H1 (cell line): ENCODE data around the gene PIK3R1. TPM values are rescaled to one million over a fixed set of nuclear protein-coding genes. Genes with fewer than 3 reads are reported as not detected.

Experiments
- CTCF ChIA-PET: fragments of 300-600 bp; sonication (Branson Sonifier 250); formaldehyde crosslinking; loops from one replicate; lab custom pipeline; 2021; ENCODE audit not compliant: partially characterized antibody; lab: Charles Lee
- POLR2A ChIA-PET: fragments of 300-600 bp; sonication (Branson Sonifier 250); formaldehyde crosslinking; loops from one replicate; lab custom pipeline; 2021; ENCODE audit warnings: inconsistent platforms; ENCODE audit not compliant: partially characterized antibody; lab: Charles Lee
- DNase-seq, 2 experiments: peaks; one replicate each; pipeline versions ENCODE4 v3.0.0 to v3.0.0-alpha.2; 2010 to 2022; ENCODE audit warnings: low spot score in 2 of 2, low read depth in 1 of 2, mixed read lengths in 1 of 2
- FAIRE-seq: peaks from 2 replicates; lab custom pipeline; 2011; peaks lifted over from hg19 to GRCh38; lab: Jason Lieb, UNC
- H2AFZ ChIP-seq: 2 replicates; pipeline ENCODE4 v1.8.1; 2012; ENCODE audit warnings: low read length, inconsistent platforms
- H2AK5ac ChIP-seq: 2 replicates; pipeline ENCODE4 v1.6.1; 2013; ENCODE audit warnings: low read depth, low read length
- H2BK120ac ChIP-seq: replicated peaks from 2 replicates; pipeline ENCODE3; 2013; ENCODE audit warnings: low read depth, low read length, inconsistent platforms
- H2BK12ac ChIP-seq: 2 replicates; pipeline ENCODE4 v1.6.1; 2013; ENCODE audit warnings: low read depth, low read length
- H2BK15ac ChIP-seq: 2 replicates; pipeline ENCODE4 v1.6.1; 2013; ENCODE audit warnings: low read length
- H2BK20ac ChIP-seq: 2 replicates; pipeline ENCODE4 v1.6.1; 2013; ENCODE audit warnings: low read length
- H2BK5ac ChIP-seq: 2 replicates; pipeline ENCODE4 v1.6.1; 2013; ENCODE audit warnings: low read depth, low read length
- H3K14ac ChIP-seq: 2 replicates; pipeline ENCODE4 v1.6.1; 2013; ENCODE audit warnings: inconsistent platforms; ENCODE audit not compliant: insufficient read length
- H3K18ac ChIP-seq: 2 replicates; pipeline ENCODE4 v1.6.1; 2013; ENCODE audit warnings: low read length; ENCODE audit errors: extremely low read depth
- H3K23ac ChIP-seq: 2 replicates; pipeline ENCODE4 v1.6.1; 2013; ENCODE audit warnings: inconsistent platforms; ENCODE audit not compliant: insufficient read length
- H3K23me2 ChIP-seq: 2 replicates; pipeline ENCODE4 v1.6.1; 2013; ENCODE audit warnings: low read depth, low read length
- H3K27ac ChIP-seq: 2 replicates; pipeline ENCODE4 v1.6.1; 2011; ENCODE audit warnings: low read depth, low read length, inconsistent platforms
- H3K27me3 ChIP-seq, 4 experiments: replicated peaks in 1 of 4; 1 replicate in 1 of 4; 2 replicates in 3 of 4; pipeline versions ENCODE4 v1.6.1 to v1.8.1; 2011 to 2013; ENCODE audit warnings: low read length in 3 of 4, mild to moderate bottlenecking in 3 of 4, inconsistent platforms in 2 of 4, mixed read lengths in 2 of 4, moderate library complexity in 1 of 4; ENCODE audit not compliant: control insufficient read depth in 3 of 4, insufficient read depth in 3 of 4; ENCODE audit errors: extremely low read depth in 1 of 4
- H3K36me3 ChIP-seq, 4 experiments: 2 replicates each; pipeline versions ENCODE4 v1.6.1 to v1.8.1; 2011 to 2013; ENCODE audit warnings: mild to moderate bottlenecking in 4 of 4, low read length in 3 of 4, moderate library complexity in 2 of 4, control low read depth in 1 of 4, inconsistent platforms in 1 of 4; ENCODE audit not compliant: insufficient read depth in 4 of 4, control insufficient read depth in 2 of 4
- H3K4ac ChIP-seq: replicated peaks from 2 replicates; pipeline ENCODE3; 2013; ENCODE audit warnings: low read length, low read depth, mixed read lengths, inconsistent platforms; ENCODE audit not compliant: insufficient read length
- H3K4me1 ChIP-seq, 4 experiments: replicated peaks in 1 of 4; 1 replicate in 1 of 4; 2 replicates in 3 of 4; pipeline versions ENCODE4 v1.6.1 to v1.8.1; 2011 to 2013; ENCODE audit warnings: low read length in 3 of 4, inconsistent platforms in 2 of 4, mixed read lengths in 1 of 4; ENCODE audit not compliant: insufficient read depth in 4 of 4, control insufficient read depth in 3 of 4
- H3K4me2 ChIP-seq, 2 experiments: 2 replicates each; pipeline versions ENCODE4 v1.6.1 to v1.8.1; 2011 to 2013; ENCODE audit warnings: low read depth in 2 of 2, low read length in 2 of 2, control low read depth in 1 of 2, inconsistent platforms in 1 of 2, mild to moderate bottlenecking in 1 of 2; ENCODE audit not compliant: insufficient read depth in 1 of 2
- H3K4me3 ChIP-seq, 4 experiments: fragments of 200-600, 300-600 bp in 1 of 4; sonication (generic), shearing (Covaris generic), sonication (Bioruptor Twin) in 1 of 4; 2 replicates each; pipeline versions ENCODE4 v1.5.1 to v1.8.1; 2011 to 2016; ENCODE audit warnings: low read length in 4 of 4, low read depth in 3 of 4, control low read depth in 2 of 4, inconsistent platforms in 2 of 4, mild to moderate bottlenecking in 2 of 4, mixed read lengths in 1 of 4, moderate library complexity in 1 of 4; ENCODE audit not compliant: insufficient read depth in 2 of 4; ENCODE audit errors: extremely low read depth in 1 of 4
- H3K56ac ChIP-seq: replicated peaks from 2 replicates; pipeline ENCODE3; 2013; ENCODE audit warnings: low read depth, mild to moderate bottlenecking, mixed read lengths, low read length, inconsistent platforms; ENCODE audit not compliant: insufficient read length
- H3K79me1 ChIP-seq: 2 replicates; pipeline ENCODE4 v1.6.1; 2013; ENCODE audit warnings: low read depth, low read length, control low read depth
- H3K79me2 ChIP-seq, 2 experiments: 2 replicates each; pipeline versions ENCODE4 v1.6.1 to v1.8.1; 2012 to 2013; ENCODE audit warnings: low read length in 2 of 2, mild to moderate bottlenecking in 2 of 2, inconsistent platforms in 1 of 2; ENCODE audit not compliant: insufficient read depth in 2 of 2, control insufficient read depth in 1 of 2
- H3K9ac ChIP-seq, 4 experiments: replicated peaks in 1 of 4; 1 replicate in 1 of 4; 2 replicates in 3 of 4; pipeline versions ENCODE4 v1.6.1 to v1.8.1; 2011 to 2013; ENCODE audit warnings: low read depth in 3 of 4, low read length in 3 of 4, control low read depth in 2 of 4, mild to moderate bottlenecking in 2 of 4, moderate library complexity in 2 of 4, inconsistent platforms in 1 of 4; ENCODE audit errors: extremely low read depth in 1 of 4
- H3K9me3 ChIP-seq, 2 experiments: 2 replicates each; pipeline versions ENCODE4 v1.6.1 to v1.8.1; 2012 to 2013; ENCODE audit warnings: mild to moderate bottlenecking in 2 of 2, moderate library complexity in 2 of 2, control low read depth in 1 of 2, inconsistent platforms in 1 of 2, low read depth in 1 of 2, low read length in 1 of 2, mixed read lengths in 1 of 2; ENCODE audit not compliant: insufficient read depth in 2 of 2
- H4K20me1 ChIP-seq, 2 experiments: replicated peaks in 1 of 2; 2 replicates each; pipeline versions ENCODE3 to v1.8.1; 2011 to 2013; ENCODE audit warnings: inconsistent platforms in 2 of 2, low read length in 2 of 2, mild to moderate bottlenecking in 1 of 2; ENCODE audit not compliant: insufficient read depth in 2 of 2, control insufficient read depth in 1 of 2
- H4K5ac ChIP-seq: 2 replicates; pipeline ENCODE4 v1.6.1; 2013; ENCODE audit warnings: low read length, low read depth, mixed read lengths, inconsistent platforms; ENCODE audit not compliant: insufficient read length
- H4K8ac ChIP-seq: 2 replicates; pipeline ENCODE4 v1.8.0; 2013; ENCODE audit warnings: mild to moderate bottlenecking, moderate library complexity, low read length, inconsistent platforms; ENCODE audit not compliant: insufficient read depth; ENCODE audit errors: extremely low read depth
- H4K91ac ChIP-seq: replicated peaks from 2 replicates; pipeline ENCODE3; 2013; ENCODE audit warnings: low read length, mixed read lengths, inconsistent platforms; ENCODE audit not compliant: insufficient read length
- CEBPB ChIP-seq: IDR thresholded peaks from 2 replicates; pipeline ENCODE4 v1.6.1; 2012; ENCODE audit warnings: low read depth, low read length
- CHD2 ChIP-seq: IDR thresholded peaks from 2 replicates; pipeline ENCODE4 v1.6.1; 2012; ENCODE audit warnings: low read length, improper control_type of control experiment
- CREB1 ChIP-seq: IDR thresholded peaks from 2 replicates; pipeline ENCODE4 v1.6.1; 2012; ENCODE audit warnings: inconsistent platforms
- CTCF ChIP-seq, 3 experiments: IDR thresholded peaks; 1 replicate in 2 of 3; 2 replicates in 1 of 3; pipeline versions ENCODE4 v1.5.1 to v1.6.1; 2011; ENCODE audit warnings: low read length in 3 of 3, mild to moderate bottlenecking in 3 of 3, inconsistent platforms in 2 of 3, low read depth in 1 of 3, moderate library complexity in 1 of 3; ENCODE audit not compliant: insufficient read depth in 1 of 3; ENCODE audit errors: control extremely low read depth in 1 of 3
- FOSL1 ChIP-seq: IDR thresholded peaks from 2 replicates; pipeline ENCODE4 v1.6.1; 2011; ENCODE audit warnings: mild to moderate bottlenecking, low read depth, low read length, moderate library complexity; ENCODE audit not compliant: insufficient read depth
- GTF2F1 ChIP-seq: IDR thresholded peaks from 2 replicates; pipeline ENCODE4 v1.6.1; 2012; ENCODE audit warnings: low read depth, low read length, improper control_type of control experiment, borderline replicate concordance
- JUND ChIP-seq: IDR thresholded peaks from 2 replicates; pipeline ENCODE4 v1.6.1; 2011; ENCODE audit warnings: mild to moderate bottlenecking, improper control_type of control experiment, low read length
- PHF8 ChIP-seq: fragments of 200-600 bp; sonication (generic); conservative IDR thresholded peaks from 2 replicates; pipeline ENCODE4 v1.7.1; 2012; ENCODE audit warnings: low read depth, mild to moderate bottlenecking, inconsistent platforms, low read length, moderate library complexity
- RAD21 ChIP-seq, 2 experiments: IDR thresholded peaks in 1 of 2; conservative IDR thresholded peaks in 1 of 2; 2 replicates each; pipeline ENCODE4 v1.6.1; 2011; ENCODE audit warnings: low read depth in 2 of 2, low read length in 2 of 2, improper control_type of control experiment in 1 of 2, inconsistent platforms in 1 of 2, mild to moderate bottlenecking in 1 of 2, moderate library complexity in 1 of 2
- RNF2 ChIP-seq: fragments of 200-900, 300-1000 bp; sonication (generic); IDR thresholded peaks from 2 replicates; pipeline ENCODE4 v1.7.1; 2016; ENCODE audit warnings: borderline replicate concordance, low read depth, mild to moderate bottlenecking, antibody characterized with exemption, low read length; ENCODE audit not compliant: poor library complexity, severe bottlenecking; ENCODE audit errors: missing control alignments
- whole genome bisulfite sequencing, 2 experiments: shearing (Covaris generic) in 1 of 2; methylation state at CpG; one replicate each; pipeline versions ENCODE4 v1.1.6 to v1.1.7; 2013 to 2015; ENCODE audit warnings: low lambda C conversion rate in 2 of 2, mixed read lengths in 2 of 2, inconsistent platforms in 1 of 2, low coverage in 1 of 2, missing lambda C conversion rate in 1 of 2; ENCODE audit not compliant: insufficient replicate concordance in 2 of 2, insufficient coverage in 1 of 2, insufficient read length in 1 of 2; ENCODE audit errors: extremely low coverage in 1 of 2, missing lambda C conversion rate in 1 of 2; 5-methylcytosine and 5-hydroxymethylcytosine counted together
- polyA plus RNA-seq, 7 experiments: library from polyadenylated mRNA; depleted of rRNA in 3 of 7; stranded (reverse) in 5 of 7; unstranded in 2 of 7; fragments of >200 nt in 5 of 7; fragments of 200-250 nt in 2 of 7; gene quantifications; 1 replicate in 5 of 7; 2 replicates in 1 of 7; 4 replicates in 1 of 7; pipeline versions ENCODE4 v1.2.1 to v1.2.3, GENCODE V29; 2011 to 2013; ENCODE audit warnings: missing spikeins in 2 of 7, mixed read lengths in 2 of 7
- total RNA-seq: library from RNA; stranded (reverse); fragmentation: NEBNext Ultra II Directional; extraction: Animal tissue kit (Norgen Biotek cat#: 25700); gene quantifications from 2 replicates; pipeline ENCODE4 v1.2.1, GENCODE V29; 2021

The PIK3R1 gene
- total and polyA plus RNA-seq, 2 of the 8 experiments (the other 6 are each of a cell fraction or from before 2014, with no cell fraction given), result 2.3 to 13.7 TPM

DNA sequence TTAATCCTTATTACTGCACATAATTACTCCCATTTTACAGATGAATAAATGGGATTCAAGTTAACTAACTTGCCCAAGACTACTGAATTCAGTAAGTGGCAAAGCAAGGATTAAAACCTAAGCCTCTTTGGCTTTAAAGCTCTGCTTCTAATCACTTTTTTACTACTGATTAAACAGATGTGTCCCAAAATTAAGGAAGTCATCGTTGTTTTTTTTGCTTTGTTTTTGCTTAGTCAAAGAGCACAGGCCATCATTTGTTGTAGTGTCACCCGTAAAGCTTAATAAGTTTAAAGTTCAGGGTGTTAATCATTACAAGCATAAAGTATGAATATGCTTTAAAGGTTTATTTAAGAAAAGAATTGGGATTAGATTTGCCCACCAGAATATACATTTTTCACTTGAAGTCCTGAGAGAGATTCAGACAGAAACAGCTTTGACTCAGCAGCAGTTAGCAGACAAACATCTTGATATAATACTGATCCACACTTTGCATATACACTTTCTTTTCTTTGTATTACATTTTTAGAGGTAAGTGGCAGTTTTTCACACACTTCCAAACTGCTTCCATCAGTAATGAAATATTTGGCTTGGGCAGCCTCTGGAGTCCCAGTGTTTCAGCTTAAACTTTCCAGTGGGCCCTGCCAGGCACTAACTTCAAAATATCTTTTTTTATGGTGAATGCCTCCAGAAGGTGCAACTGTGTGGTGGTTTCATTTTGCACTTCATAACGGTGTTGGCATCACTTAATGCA is 52.7 kb downstream of the PIK3R1 start:
- WGBS, 2 experiments, result 89% methylated on average over 3 of the region's 3 CpGs; no CpG with 5 or more reads in 1 of the 2 experiments
- no peak overlapping the region for H3K14ac ChIP-seq
- H4K20me1 ChIP-seq, result no peaks in the 10 kb centered on the region
- no peak overlapping the region for H3K18ac ChIP-seq
- ChIA-PET CTCF (interaction anchor here (0.6 to 1.0 kb wide), 3 partner anchors 15 to 135 kb away, joined by 3 read pairs; no protein-coding TSS in a partner anchor), POLR2A (no interaction called here)
- H3K79me2 ChIP-seq, result no peaks in the 10 kb centered on the region
- H2BK20ac ChIP-seq, result no peak overlapping the region
- H3K27ac ChIP-seq, result no peak overlapping the region
- DNase-seq (no peak), FAIRE-seq (no peak)
- no peak overlapping the region for H4K8ac ChIP-seq
- no peaks in the 10 kb centered on the region for H3K79me1 ChIP-seq
- no peak overlapping the region for H2BK12ac ChIP-seq
- H3K4me3 ChIP-seq, result no peak overlapping the region
- H2BK120ac ChIP-seq, result no peak overlapping the region
- H2AK5ac ChIP-seq, result no peak overlapping the region
- no peak overlapping the region for H3K56ac ChIP-seq
- no peak overlapping the region for H4K5ac ChIP-seq
- no peak overlapping the region for H3K9ac ChIP-seq
- peaks cover 0 to 4% (median 0%) of the 10 kb centered on the region in 4 experiments; a peak in 1 of 7 replicates for H3K4me1 ChIP-seq
- no peak overlapping the region for H3K4ac ChIP-seq
- no peaks in the 10 kb centered on the region for H3K36me3 ChIP-seq
- no peak overlapping the region for H4K91ac ChIP-seq
- H3K23me2 ChIP-seq, result no peaks in the 10 kb centered on the region
- no peaks in the 10 kb centered on the region for H3K27me3 ChIP-seq
- no peak overlapping the region for H2AFZ ChIP-seq
- no peaks in the 10 kb centered on the region for H3K9me3 ChIP-seq
- no peak overlapping the region for H2BK15ac ChIP-seq
- H2BK5ac ChIP-seq, result no peak overlapping the region
- no peak overlapping the region for H3K4me2 ChIP-seq
- no peak overlapping the region for H3K23ac ChIP-seq
- TF ChIP-seq CREB1, result no peak
- TF ChIP-seq CHD2, result no peak
- TF ChIP-seq CEBPB, result no peak
- TF ChIP-seq PHF8, result no peak
- TF ChIP-seq RNF2, result no peak
- TF ChIP-seq GTF2F1, result no peak
- no peak for TF ChIP-seq JUND
- TF ChIP-seq FOSL1, result no peak
- no peak for TF ChIP-seq CTCF (IDR thresholded peaks at IDR 0.05; ENCODE audit: control extremely low read depth in 1 of 3, insufficient read depth in 1 of 3, low read depth in 1 of 3, low read length in 3 of 3)
- TF ChIP-seq RAD21 (IDR thresholded peaks at IDR 0.05 in 1 of 2, conservative IDR thresholded peaks at IDR 0.05 in 1 of 2; ENCODE audit: low read depth in 2 of 2, low read length in 2 of 2), result no peak
